Vagina (tissue), 2 donors: Measurements from ENCODE around the gene SBF2.

Source experiments
- POLR2A ChIP-seq, 2 donors: fragments of 450-650 bp; IDR thresholded peaks; one replicate each; pipeline ENCODE4 v1.6.1; 2017; ENCODE audit warnings: antibody characterized with exemption in 2 of 2, mild to moderate bottlenecking in 2 of 2, moderate library complexity in 2 of 2
- TF ChIP-seq, protein P1 (sequence below), 3 experiments: fragments of 450-650 bp in 2 of 3; fragments of 200-600 bp in 1 of 3; sonication (generic) in 1 of 3; IDR thresholded peaks; one replicate each; pipeline ENCODE4 v1.5.1; 2017 to 2019; ENCODE audit warnings: antibody characterized with exemption in 3 of 3, mild to moderate bottlenecking in 2 of 3, moderate library complexity in 2 of 3

DNA sequence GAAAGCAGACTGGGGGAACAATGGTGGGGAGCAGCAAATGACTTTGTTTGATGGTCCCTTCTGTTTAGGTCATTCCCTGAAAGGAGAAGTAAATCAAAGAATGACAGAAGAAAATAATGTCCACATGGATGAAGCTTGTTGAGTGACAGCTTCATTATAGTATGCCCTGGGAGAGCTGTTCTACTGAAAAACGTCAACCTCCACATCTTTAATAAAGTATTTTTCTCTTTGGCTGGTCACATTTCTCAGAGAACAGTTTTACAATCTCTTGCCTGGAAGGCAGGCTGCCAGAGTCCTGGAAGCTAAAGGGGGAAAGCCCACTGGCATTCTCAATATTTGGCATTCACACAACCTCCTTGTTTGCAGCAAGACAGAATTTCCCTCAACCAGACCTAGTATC is 342.2 kb downstream of the SBF2 start:
- TF ChIP-seq, protein P1, sequence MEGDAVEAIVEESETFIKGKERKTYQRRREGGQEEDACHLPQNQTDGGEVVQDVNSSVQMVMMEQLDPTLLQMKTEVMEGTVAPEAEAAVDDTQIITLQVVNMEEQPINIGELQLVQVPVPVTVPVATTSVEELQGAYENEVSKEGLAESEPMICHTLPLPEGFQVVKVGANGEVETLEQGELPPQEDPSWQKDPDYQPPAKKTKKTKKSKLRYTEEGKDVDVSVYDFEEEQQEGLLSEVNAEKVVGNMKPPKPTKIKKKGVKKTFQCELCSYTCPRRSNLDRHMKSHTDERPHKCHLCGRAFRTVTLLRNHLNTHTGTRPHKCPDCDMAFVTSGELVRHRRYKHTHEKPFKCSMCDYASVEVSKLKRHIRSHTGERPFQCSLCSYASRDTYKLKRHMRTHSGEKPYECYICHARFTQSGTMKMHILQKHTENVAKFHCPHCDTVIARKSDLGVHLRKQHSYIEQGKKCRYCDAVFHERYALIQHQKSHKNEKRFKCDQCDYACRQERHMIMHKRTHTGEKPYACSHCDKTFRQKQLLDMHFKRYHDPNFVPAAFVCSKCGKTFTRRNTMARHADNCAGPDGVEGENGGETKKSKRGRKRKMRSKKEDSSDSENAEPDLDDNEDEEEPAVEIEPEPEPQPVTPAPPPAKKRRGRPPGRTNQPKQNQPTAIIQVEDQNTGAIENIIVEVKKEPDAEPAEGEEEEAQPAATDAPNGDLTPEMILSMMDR (IDR thresholded peaks at IDR 0.05) = no peak
- TF ChIP-seq POLR2A (IDR thresholded peaks at IDR 0.05) = no peak
